Measurements from ENCODE around the gene NDUFB7. TPM values are rescaled to one million over a fixed set of nuclear protein-coding genes. Genes with fewer than 3 reads are reported as not detected.
A peak's percentile ranks its signal among the peaks of the same experiment; 100 is the strongest.
"Not testable (repeated sequence)": the region's sequence is repeated elsewhere in the genome, so short reads cannot be mapped to it uniquely, and the experiment has no call there.

The NDUFB7 gene
- total RNA-seq, 1 donor from 2014 or later = 337 TPM

DNA sequence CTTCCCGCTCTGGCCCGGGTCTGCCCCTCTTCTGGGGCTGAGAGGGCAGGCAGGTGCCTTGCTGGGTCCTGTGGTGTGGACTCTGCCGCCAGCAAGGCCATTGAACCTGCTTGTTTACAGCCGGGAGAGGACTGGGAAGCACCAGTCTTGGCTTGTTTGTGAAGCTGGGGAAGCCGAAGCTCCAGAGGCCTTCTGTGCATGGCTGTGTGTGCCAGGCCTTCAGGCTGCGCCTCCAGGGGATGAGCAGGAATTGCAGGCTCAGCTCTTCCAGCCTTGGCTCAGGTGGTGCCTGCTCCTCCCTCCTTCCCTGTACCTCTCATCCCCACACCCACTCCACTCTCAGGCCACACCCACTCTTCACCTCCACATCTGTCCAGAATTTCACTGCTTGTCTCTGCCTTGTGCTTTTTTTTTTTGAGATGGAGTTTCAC is 17.5 kb downstream of the NDUFB7 start:
- no peak for DNase-seq (ENCODE audit: extremely low read depth, low read depth, low spot score)

GRCh38 chr19:14553939-14554243 is 18.0 kb downstream of the NDUFB7 start:
- DNase-seq (ENCODE audit: extremely low read depth, low read depth, low spot score) = no peak

DNA sequence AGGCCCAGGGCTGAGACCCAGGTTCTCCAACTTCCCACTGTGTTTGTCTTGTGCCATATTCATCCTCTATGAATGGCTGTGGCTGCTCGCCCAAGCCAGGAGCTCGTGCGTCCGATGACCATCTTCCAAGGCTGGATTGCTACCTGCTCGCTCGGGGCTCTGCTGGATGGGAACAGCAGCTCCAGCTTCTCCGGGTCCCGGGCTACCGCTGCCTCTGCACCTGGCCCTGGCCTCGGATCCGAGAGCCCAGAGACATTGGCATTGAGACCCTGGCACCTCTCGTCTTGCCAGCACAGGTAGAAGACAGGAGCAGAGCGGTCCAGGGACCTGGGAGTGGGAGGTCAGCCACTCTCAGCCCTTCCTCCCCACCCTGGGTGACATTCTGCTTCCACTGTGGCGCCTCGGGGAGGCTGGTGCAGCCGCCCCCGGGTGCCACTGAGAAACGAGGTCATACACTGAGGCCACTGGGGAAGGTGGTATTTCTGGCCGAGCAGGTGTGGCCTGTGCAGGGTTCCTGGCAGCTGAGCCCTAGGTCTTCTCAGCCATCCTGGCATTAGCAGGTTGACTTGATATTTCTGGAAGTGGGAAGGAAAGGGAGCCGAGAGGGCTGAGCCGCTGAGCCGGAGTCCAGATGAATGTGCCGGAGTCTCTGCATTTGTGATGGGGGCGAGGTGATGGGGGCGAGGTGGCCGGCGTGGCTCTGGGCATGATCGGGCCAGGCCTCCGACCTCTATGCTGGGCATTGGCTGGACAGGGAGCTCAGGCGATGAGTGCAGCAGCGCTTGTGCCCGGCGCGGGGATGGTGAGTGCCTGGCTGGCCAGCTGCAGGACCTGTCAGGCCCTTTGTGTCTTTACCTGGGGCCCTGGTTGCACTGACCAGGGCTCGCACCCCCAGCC is 18.6 kb downstream of the NDUFB7 start:
- no peak for DNase-seq (ENCODE audit: extremely low read depth, low read depth, low spot score)

DNA sequence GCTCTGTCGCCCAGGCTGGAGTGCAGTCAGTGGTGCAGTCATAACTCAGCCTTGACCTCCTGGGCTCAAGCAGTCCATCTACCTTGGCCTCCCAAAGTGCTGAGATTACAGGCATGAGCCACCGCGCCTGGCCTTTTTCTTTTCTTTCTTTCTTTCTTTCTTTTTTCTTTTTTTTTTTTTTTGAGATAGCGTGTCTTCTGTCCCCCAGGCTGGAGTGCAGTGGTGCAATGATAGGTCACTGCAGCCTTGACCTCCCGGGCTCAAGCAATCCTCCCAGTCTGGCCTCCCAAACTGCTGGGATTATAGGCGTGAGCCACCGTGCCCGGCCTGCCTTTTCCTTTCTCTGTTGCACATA is 19.9 kb downstream of the NDUFB7 start:
- not testable (repeated sequence) for DNase-seq (ENCODE audit: extremely low read depth, low read depth, low spot score)

DNA sequence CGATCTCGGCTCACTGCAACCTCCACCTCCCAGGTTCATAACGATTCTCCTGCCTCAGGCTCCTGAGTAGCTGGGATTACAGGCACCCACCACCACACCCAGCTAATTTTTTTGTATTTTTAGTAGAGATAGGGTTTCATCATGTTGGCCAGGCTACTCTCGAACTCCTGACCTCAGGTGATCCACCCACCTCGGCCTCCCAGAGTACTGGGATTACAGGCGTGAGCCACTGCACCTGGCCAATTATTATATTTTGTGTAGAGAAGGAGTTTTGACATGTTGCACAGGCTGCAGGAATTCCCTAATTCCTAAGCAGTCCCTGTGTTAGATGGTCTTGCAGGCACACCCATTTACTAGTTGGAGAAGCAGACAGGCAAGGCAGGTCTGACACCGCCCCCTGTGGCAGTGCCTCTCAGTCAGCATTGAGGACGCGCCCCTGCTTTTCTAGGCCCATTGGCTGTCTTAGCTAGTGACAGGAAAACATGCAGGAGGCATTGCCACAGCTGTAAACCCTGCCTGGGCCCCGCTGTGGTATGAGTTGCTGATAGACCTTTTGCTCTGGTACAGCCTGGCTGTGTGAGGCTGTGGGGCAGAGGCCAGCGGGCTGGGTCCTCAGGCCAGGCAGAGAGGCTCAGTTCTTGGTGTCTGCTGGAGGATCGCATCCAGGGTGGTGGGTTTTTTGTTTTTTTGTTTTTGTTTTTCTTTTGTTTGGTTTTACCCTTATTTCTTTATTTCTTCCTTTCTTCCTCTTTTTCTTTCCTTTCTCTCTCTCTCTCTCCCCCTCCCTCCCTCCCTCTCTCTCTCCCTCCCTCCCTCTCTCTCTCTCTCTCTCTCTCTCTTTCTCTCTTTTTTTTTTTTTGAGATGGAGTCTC is 20.5 kb downstream of the NDUFB7 start:
- DNase-seq (ENCODE audit: extremely low read depth, low read depth, low spot score) = not testable (repeated sequence)

DNA sequence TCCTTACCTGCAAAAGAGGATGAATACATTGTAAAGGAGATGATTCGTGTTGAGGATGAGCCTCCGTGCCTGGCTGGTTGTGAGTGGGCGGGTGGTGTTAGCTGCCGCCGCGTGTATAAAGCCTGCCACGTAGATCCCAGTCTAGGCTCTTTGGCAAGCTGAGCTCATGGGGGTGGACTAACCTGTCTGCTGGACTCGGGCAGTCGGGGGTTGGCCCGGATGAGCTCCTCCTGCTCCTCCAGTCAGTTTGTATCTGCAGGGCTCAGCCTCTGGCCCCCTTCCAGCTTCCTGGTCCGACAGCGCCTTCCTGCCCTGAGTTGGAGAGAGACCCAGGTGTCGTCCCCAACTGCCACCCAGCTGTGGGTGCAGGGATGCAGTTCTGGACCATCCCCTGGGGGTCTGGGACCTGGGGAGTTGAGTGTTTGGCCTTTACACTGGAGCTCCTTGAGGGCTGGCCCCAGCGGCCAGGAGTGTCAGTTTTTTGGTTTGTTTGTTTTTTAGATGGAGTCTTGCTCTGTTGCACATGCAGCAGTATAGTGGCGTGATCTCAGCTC is 21.6 kb downstream of the NDUFB7 start:
- no peak for DNase-seq (ENCODE audit: extremely low read depth, low read depth, low spot score)

- no peak for DNase-seq (ENCODE audit: extremely low read depth, low read depth, low spot score)
These were observed 26.2 kb downstream of the NDUFB7 start for GRCh38 chr19:14545716-14546082.

DNA sequence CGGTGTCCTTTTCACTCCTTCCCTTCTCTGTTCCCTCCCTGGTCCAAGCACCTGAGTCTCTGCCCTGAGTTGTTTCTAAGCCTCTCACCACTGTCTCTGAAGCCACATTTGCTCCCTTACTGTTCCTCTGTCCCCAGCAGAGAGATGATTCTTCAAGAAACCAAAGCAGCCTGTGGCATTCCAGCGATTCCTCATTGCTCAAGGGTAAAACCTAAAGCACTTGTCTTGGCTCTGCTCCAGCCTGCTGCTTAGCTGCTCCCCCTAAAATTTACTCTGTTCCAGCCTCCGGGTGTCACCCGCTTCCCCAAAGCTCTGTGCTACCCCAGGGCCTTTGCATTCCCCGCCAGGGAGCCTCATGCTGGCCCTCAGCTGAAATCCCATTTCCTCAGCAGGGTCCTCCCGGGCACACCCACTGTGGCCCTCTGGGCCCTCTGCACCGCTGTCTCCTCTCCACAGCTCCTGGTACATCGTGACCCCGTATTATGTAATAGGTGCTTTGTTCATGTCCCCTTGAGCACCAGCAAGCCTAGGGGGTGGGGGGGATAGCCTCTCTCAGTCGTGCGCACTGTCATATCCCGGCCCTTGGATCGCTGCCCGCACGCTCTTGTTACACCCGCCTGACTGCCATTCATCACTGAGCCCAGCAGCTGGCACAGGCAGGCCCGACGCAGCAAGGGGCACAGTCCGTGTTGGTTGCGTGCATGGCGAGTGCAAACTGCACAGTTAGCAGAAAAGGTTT is 26.7 kb downstream of the NDUFB7 start:
- DNase-seq (ENCODE audit: extremely low read depth, low read depth, low spot score) = no peak

DNA sequence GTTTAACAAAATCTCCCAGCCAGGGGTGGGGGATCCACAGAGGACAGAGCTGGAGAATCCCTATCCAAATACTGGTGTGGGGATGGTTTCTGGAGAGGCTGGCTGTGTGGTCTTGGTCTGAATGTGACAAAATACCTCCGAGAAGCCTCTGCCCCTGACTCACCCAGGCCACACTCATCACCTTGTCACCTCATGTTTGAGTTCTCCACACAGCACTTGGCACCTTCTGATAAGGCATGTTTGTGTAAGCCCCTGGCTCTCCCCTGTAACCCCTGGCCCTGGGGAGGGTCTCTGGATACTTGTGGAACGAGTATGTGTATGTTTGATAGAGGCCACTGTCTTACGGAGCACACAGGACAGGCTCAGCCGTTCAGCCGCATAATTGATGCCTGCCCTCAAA is 27.8 kb downstream of the NDUFB7 start:
- DNase-seq (ENCODE audit: extremely low read depth, low read depth, low spot score) = no peak

- DNase-seq (ENCODE audit: extremely low read depth, low read depth, low spot score) = no peak
These were observed 29.0 kb downstream of the NDUFB7 start for GRCh38 chr19:14542711-14543328.

DNA sequence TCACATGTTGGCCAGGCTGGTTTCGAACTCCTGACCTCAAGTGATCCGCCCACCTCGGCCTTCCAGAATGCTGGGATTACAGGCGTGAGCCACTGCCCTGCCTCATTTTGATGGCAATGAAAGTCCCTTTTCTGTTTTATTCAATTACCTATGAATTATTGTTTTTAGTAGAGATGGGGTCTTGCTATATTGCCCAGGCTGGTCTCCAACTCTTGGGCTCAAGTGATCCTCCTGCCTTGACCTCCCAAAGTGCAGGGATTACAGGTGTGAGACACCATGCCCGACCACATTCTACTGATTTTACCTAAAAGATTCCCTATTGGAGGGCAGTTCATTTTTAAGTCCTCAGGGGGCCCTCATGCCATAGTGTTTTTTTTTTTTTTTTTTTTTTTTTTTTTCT is 29.9 kb downstream of the NDUFB7 start:
- DNase-seq (ENCODE audit: extremely low read depth, low read depth, low spot score) = not testable (repeated sequence)

DNA sequence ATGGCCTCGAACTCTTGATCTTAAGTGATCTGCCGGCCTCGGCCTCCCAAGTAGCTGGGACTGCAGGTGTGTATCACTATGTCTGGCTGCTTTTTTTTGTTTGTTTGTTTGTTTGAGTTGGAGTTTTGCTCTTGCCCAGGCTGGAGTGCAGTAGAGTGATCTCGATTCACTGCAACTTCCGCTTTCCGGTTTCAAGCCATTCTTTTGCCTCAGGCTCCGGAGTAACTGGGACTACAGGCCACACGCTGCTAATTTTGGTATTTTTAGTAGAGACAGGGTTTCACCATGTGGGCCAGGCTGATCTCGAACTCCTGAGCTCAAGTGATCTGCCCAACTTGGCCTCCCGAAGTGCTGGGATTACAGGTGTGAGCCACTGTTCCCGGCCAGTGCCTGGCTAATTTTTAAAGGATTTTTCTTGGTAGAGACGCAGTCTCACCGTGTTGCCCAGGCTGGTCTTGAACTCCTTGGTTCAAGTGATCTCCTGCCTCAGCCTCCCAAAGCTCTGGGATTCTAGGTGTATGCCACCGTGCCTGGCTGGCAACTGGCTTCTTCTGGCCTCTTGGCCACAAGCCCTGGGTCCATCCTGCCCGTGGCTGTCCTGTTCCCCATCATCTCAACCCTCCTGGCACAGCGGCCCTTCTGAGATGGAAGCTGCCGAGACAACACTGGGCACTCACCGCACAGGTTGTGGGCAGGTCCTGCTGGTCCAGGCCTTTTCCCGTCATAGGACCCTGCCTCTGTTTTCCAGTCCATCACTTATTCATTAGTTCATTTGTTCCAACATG is 30.9 kb downstream of the NDUFB7 start:
- no peak for DNase-seq (ENCODE audit: extremely low read depth, low read depth, low spot score)

GRCh38 chr19:14536926-14537692 is 34.8 kb downstream of the NDUFB7 start:
- DNase-seq (ENCODE audit: extremely low read depth, low read depth, low spot score) = no peak

- no peak for DNase-seq (ENCODE audit: extremely low read depth, low read depth, low spot score)
These were observed 38.4 kb downstream of the NDUFB7 start for GRCh38 chr19:14533450-14533849.

- no peak for DNase-seq (ENCODE audit: extremely low read depth, low read depth, low spot score)
These were observed 41.4 kb downstream of the NDUFB7 start for GRCh38 chr19:14530506-14530905.

DNA sequence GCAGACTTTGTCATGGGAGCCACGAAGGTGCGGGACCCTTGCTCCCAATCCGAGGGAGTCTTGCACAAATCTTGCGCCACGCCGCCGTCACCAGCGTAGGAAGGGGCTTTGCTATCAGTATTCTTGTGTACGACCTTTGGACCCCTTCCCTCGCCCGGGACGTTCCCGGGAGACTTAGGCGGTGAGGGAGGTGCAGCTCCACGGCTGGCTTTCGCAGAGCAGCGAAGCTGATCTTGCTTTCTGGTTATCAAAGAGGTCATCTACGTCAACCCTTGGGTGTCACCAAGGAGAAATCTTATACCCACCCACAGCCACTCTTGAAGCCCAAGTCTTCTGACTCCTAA is 41.9 kb downstream of the NDUFB7 start:
- DNase-seq (ENCODE audit: extremely low read depth, low read depth, low spot score) = no peak

DNA sequence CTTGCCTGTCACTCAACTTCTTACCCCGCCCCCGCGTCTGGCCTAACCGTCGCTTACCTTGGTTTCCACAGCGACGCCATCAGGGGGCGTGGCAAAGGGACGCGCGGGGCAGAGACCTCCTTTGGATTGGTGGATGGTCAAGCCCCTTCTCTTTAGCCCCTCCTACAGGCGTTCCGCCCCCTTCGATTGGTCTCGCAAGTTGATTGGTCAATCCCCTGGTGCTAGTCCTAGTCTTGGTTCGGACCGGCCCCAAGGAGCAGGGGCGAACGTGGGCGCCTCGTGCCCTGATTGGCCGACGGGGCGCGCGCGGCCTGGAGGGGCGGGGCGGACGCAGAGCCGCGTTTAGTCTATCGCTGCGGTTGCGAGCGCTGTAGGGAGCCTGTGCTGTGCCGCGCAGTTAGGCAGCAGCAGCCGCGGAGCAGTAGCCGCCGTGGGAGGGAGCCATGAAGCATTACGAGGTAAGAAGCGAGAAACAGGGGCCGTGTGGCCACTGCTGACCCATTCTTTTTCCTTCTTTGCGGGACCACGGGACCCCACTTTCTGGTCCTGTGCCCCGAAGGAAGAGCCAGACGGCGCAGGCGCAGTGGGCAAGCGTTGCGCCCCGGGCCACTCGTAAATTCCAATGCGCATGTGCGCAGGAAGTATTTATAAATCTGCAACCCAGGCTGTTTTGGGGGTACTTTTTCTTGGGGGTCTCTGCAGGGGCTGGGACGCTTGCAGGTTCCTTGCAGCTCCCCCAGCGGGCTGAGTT is 42.4 kb downstream of the NDUFB7 start, which contains the start of gene TECR:
Gene TECR (plus strand): TSS at position 341 of the 751 bp plus-strand sequence. CDS start 103 bp downstream, at position 444.
- DNase-seq (ENCODE audit: extremely low read depth, low read depth, low spot score) = peak; percentile 96
